Astrocyte (in vitro differentiated cells and primary cell): ENCODE results near the gene TPH2. TPM values are rescaled to one million over a fixed set of nuclear protein-coding genes. Genes with fewer than 3 reads are reported as not detected.

Experiments used
- DNase-seq: peaks from one replicate; pipeline ENCODE4 v3.0.0-alpha.2; 2010; ENCODE audit warnings: low read depth
- FAIRE-seq: peaks from 2 replicates; lab custom pipeline; 2011; peaks lifted over from hg19 to GRCh38; lab: Jason Lieb, UNC
- H2AFZ ChIP-seq: 2 replicates; pipeline ENCODE4 v1.6.0; 2012; ENCODE audit warnings: low read depth, low read length, inconsistent platforms
- H3K27ac ChIP-seq: 2 replicates; pipeline ENCODE4 v1.5.1; 2011; ENCODE audit warnings: low read depth, low read length, inconsistent platforms
- H3K27me3 ChIP-seq: 2 replicates; pipeline ENCODE4 v1.6.0; 2011; ENCODE audit warnings: low read length, inconsistent platforms; ENCODE audit not compliant: insufficient read depth
- H3K36me3 ChIP-seq: 2 replicates; pipeline ENCODE4 v1.5.1; 2011; ENCODE audit warnings: low read length, inconsistent platforms; ENCODE audit not compliant: insufficient read depth
- H3K4me1 ChIP-seq: 2 replicates; pipeline ENCODE4 v1.5.1; 2011; ENCODE audit warnings: low read length, inconsistent platforms; ENCODE audit not compliant: insufficient read depth
- H3K4me2 ChIP-seq: 2 replicates; pipeline ENCODE4 v1.6.0; 2012; ENCODE audit warnings: low read length, inconsistent platforms
- H3K4me3 ChIP-seq: 2 replicates; pipeline ENCODE4 v1.5.1; 2011; ENCODE audit warnings: low read depth, mild to moderate bottlenecking, low read length, inconsistent platforms; ENCODE audit not compliant: insufficient read depth
- H3K79me2 ChIP-seq: 2 replicates; pipeline ENCODE4 v1.6.0; 2012; ENCODE audit warnings: mild to moderate bottlenecking, low read length, inconsistent platforms; ENCODE audit not compliant: insufficient read depth
- H3K9ac ChIP-seq: 2 replicates; pipeline ENCODE4 v1.6.0; 2012; ENCODE audit warnings: mild to moderate bottlenecking, low read length, inconsistent platforms
- H3K9me3 ChIP-seq: 2 replicates; pipeline ENCODE4 v1.5.1; 2012; ENCODE audit warnings: low read depth, mild to moderate bottlenecking, low read length, inconsistent platforms; ENCODE audit not compliant: insufficient read depth
- H4K20me1 ChIP-seq: 2 replicates; pipeline ENCODE4 v1.6.0; 2012; ENCODE audit warnings: low read length, inconsistent platforms; ENCODE audit not compliant: insufficient read depth
- H3K27ac Mint-ChIP-seq: one replicate; pipeline ENCODE4 v1.8.0; 2021; ENCODE audit warnings: mild to moderate bottlenecking, mixed read lengths; ENCODE audit not compliant: unreplicated experiment
- H3K27me3 Mint-ChIP-seq: one replicate; pipeline ENCODE4 v1.8.0; 2021; ENCODE audit warnings: low read depth, mixed read lengths; ENCODE audit not compliant: unreplicated experiment
- H3K36me3 Mint-ChIP-seq: one replicate; pipeline ENCODE4 v1.8.0; 2021; ENCODE audit warnings: low read depth, mixed read lengths; ENCODE audit not compliant: unreplicated experiment
- H3K4me1 Mint-ChIP-seq: one replicate; pipeline ENCODE4 v1.8.0; 2021; ENCODE audit warnings: low read depth, mixed read lengths; ENCODE audit not compliant: unreplicated experiment
- H3K4me3 Mint-ChIP-seq: one replicate; pipeline ENCODE4 v1.8.0; 2021; ENCODE audit warnings: mild to moderate bottlenecking, moderate library complexity, mixed read lengths; ENCODE audit not compliant: unreplicated experiment
- H3K9me3 Mint-ChIP-seq: one replicate; pipeline ENCODE4 v1.8.0; 2021; ENCODE audit warnings: mild to moderate bottlenecking, mixed read lengths; ENCODE audit not compliant: unreplicated experiment
- CTCF ChIP-seq: IDR thresholded peaks from 2 replicates; pipeline ENCODE4 v1.5.1; 2011; ENCODE audit warnings: low read depth, mild to moderate bottlenecking, inconsistent platforms, low read length, moderate library complexity; ENCODE audit not compliant: insufficient read depth
- EZH2 ChIP-seq: IDR thresholded peaks from 2 replicates; pipeline ENCODE4 v1.6.1; 2012; ENCODE audit warnings: mild to moderate bottlenecking, low read length, inconsistent platforms; ENCODE audit not compliant: insufficient read depth
- total RNA-seq: library from RNA; stranded (reverse); gene quantifications from 2 replicates; pipeline ENCODE4 v1.2.1, GENCODE V29; 2021

TPH2 gene
- total RNA-seq, 1 donor from 2014 or later = 0.30 TPM

- H3K27ac ChIP-seq = no peak overlapping the region
- no peaks in the 10 kb centered on the region for H3K9me3 ChIP-seq
- H3K27ac Mint-ChIP-seq = no peak overlapping the region
- no peaks in the 10 kb centered on the region for H3K36me3 Mint-ChIP-seq
- no peaks in the 10 kb centered on the region for H3K4me1 ChIP-seq
- H4K20me1 ChIP-seq = no peaks in the 10 kb centered on the region
- no peak for DNase-seq
- H3K4me3 Mint-ChIP-seq = no peak overlapping the region
- H3K4me1 Mint-ChIP-seq = peaks cover 6% of the 10 kb centered on the region
- H3K4me2 ChIP-seq = no peak overlapping the region
- no peaks in the 10 kb centered on the region for H3K9me3 Mint-ChIP-seq
- no peak overlapping the region for H2AFZ ChIP-seq
- FAIRE-seq = no peak
- H3K4me3 ChIP-seq = no peak overlapping the region
- H3K27me3 Mint-ChIP-seq = no peaks in the 10 kb centered on the region
- H3K9ac ChIP-seq = no peak overlapping the region
- no peaks in the 10 kb centered on the region for H3K79me2 ChIP-seq
- TF ChIP-seq CTCF (no peak), EZH2 (no peak)
- no peaks in the 10 kb centered on the region for H3K36me3 ChIP-seq
- no peaks in the 10 kb centered on the region for H3K27me3 ChIP-seq
Measured at GRCh38 chr12:72063073-72063472, 124.4 kb downstream of the TPH2 start.

- Histone ChIP-seq H4K20me1 (no peaks in the 10 kb centered on the region), H3K4me3 (no peak overlapping the region), H3K4me1 (no peaks in the 10 kb centered on the region), H3K79me2 (no peaks in the 10 kb centered on the region), H3K9ac (no peak overlapping the region), H3K4me2 (no peak overlapping the region), H3K27me3 (no peaks in the 10 kb centered on the region), H2AFZ (no peak overlapping the region), H3K27ac (no peak overlapping the region), H3K36me3 (no peaks in the 10 kb centered on the region), H3K9me3 (no peaks in the 10 kb centered on the region)
- TF ChIP-seq CTCF (no peak), EZH2 (no peak)
- H3K4me3 Mint-ChIP-seq = no peak overlapping the region
- peaks cover 9% of the 10 kb centered on the region for H3K4me1 Mint-ChIP-seq
- no peak for DNase-seq
- H3K9me3 Mint-ChIP-seq = peaks cover 18% of the 10 kb centered on the region
- no peak for FAIRE-seq
- no peak overlapping the region for H3K27ac Mint-ChIP-seq
- H3K36me3 Mint-ChIP-seq = no peaks in the 10 kb centered on the region
- no peaks in the 10 kb centered on the region for H3K27me3 Mint-ChIP-seq
Measured at GRCh38 chr12:72071030-72071429, 132.4 kb downstream of the TPH2 start.

GRCh38 chr12:72072592-72073212 lies 134.1 kb downstream of the TPH2 start:
- no peaks in the 10 kb centered on the region for H3K4me1 ChIP-seq
- H3K9me3 ChIP-seq = no peaks in the 10 kb centered on the region
- Mint-ChIP-seq H3K4me1 (peaks cover 13% of the 10 kb centered on the region), H3K9me3 (peaks cover 18% of the 10 kb centered on the region), H3K4me3 (no peak overlapping the region), H3K36me3 (no peaks in the 10 kb centered on the region), H3K27ac (no peak overlapping the region), H3K27me3 (no peaks in the 10 kb centered on the region)
- no peaks in the 10 kb centered on the region for H3K36me3 ChIP-seq
- TF ChIP-seq EZH2 = no peak
- TF ChIP-seq CTCF = no peak
- H4K20me1 ChIP-seq = no peaks in the 10 kb centered on the region
- no peak for FAIRE-seq
- DNase-seq = no peak
- no peak overlapping the region for H3K4me3 ChIP-seq
- H2AFZ ChIP-seq = no peak overlapping the region
- H3K4me2 ChIP-seq = no peak overlapping the region
- no peaks in the 10 kb centered on the region for H3K27me3 ChIP-seq
- H3K9ac ChIP-seq = no peak overlapping the region
- H3K79me2 ChIP-seq = no peaks in the 10 kb centered on the region
- H3K27ac ChIP-seq = no peak overlapping the region
